ENCODE results near the gene MVK.
A peak's percentile ranks its signal among the peaks of the same experiment; 100 is the strongest.

Gene MVK

GRCh38 chr12:109548258-109548657 is 25.3 kb upstream of the MVK start:
- TF ChIP-seq, protein P1, sequence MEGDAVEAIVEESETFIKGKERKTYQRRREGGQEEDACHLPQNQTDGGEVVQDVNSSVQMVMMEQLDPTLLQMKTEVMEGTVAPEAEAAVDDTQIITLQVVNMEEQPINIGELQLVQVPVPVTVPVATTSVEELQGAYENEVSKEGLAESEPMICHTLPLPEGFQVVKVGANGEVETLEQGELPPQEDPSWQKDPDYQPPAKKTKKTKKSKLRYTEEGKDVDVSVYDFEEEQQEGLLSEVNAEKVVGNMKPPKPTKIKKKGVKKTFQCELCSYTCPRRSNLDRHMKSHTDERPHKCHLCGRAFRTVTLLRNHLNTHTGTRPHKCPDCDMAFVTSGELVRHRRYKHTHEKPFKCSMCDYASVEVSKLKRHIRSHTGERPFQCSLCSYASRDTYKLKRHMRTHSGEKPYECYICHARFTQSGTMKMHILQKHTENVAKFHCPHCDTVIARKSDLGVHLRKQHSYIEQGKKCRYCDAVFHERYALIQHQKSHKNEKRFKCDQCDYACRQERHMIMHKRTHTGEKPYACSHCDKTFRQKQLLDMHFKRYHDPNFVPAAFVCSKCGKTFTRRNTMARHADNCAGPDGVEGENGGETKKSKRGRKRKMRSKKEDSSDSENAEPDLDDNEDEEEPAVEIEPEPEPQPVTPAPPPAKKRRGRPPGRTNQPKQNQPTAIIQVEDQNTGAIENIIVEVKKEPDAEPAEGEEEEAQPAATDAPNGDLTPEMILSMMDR (IDR thresholded peaks at IDR 0.05; ENCODE audit: low read depth, low read length) = no peak
- H3K27ac ChIP-seq = no peak overlapping the region
- no peak for DNase-seq

GRCh38 chr12:109549613-109550270 is 23.9 kb upstream of the MVK start:
- H3K9me3 ChIP-seq (ENCODE audit: severe bottlenecking) = no peaks in the 10 kb centered on the region
- H3K27ac ChIP-seq = peak overlapping the region; percentile 45
- TF ChIP-seq, protein P1 (IDR thresholded peaks at IDR 0.05; ENCODE audit: low read depth, low read length) = no peak
- no peaks in the 10 kb centered on the region for H3K36me3 ChIP-seq
- DNase-seq = peak; percentile 59
- no peak overlapping the region for H3K4me3 ChIP-seq (ENCODE audit: low read depth, low read length)
- no peaks in the 10 kb centered on the region for H3K27me3 ChIP-seq (ENCODE audit: insufficient read depth, low read depth, severe bottlenecking)

More at GRCh38 chr12:109548258-109548657, 25.3 kb upstream of the MVK start:
- Histone ChIP-seq H3K9me3 (ENCODE audit: severe bottlenecking) (no peaks in the 10 kb centered on the region), H3K36me3 (no peaks in the 10 kb centered on the region), H3K4me3 (ENCODE audit: low read depth, low read length) (no peak overlapping the region), H3K27me3 (ENCODE audit: insufficient read depth, low read depth, severe bottlenecking) (no peaks in the 10 kb centered on the region)

- H3K4me3 ChIP-seq (ENCODE audit: low read depth, low read length) = no peak overlapping the region
- no peak for DNase-seq
- no peaks in the 10 kb centered on the region for H3K36me3 ChIP-seq
- no peaks in the 10 kb centered on the region for H3K9me3 ChIP-seq (ENCODE audit: severe bottlenecking)
- peak overlapping the region; percentile 45 for H3K27ac ChIP-seq
- TF ChIP-seq, protein P1 (IDR thresholded peaks at IDR 0.05; ENCODE audit: low read depth, low read length) = no peak
- no peaks in the 10 kb centered on the region for H3K27me3 ChIP-seq (ENCODE audit: insufficient read depth, low read depth, severe bottlenecking)
Measured at GRCh38 chr12:109550281-109550680, 23.3 kb upstream of the MVK start.

DNA sequence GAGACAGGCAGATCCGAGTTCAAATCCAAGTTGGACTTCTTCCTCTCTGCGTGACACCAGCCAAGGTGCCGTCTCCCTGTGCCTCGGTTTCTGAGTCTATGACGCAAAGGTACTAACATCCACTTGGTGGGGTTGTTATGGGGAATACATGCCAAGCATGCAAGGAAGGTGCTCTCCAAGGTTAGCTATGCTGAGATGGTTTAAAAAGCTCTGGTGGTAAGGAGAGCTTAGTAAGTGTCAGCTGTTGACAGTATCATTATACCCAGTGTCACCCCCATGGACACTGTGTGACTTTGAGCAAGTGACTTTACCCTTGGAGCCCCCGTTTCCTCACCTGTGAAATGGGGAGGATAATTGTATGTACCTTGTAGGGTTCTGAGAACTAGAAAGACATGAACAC is 22.5 kb upstream of the MVK start:
- Histone ChIP-seq H3K9me3 (ENCODE audit: severe bottlenecking) (no peaks in the 10 kb centered on the region), H3K27me3 (ENCODE audit: insufficient read depth, low read depth, severe bottlenecking) (no peaks in the 10 kb centered on the region), H3K4me3 (ENCODE audit: low read depth, low read length) (no peak overlapping the region), H3K27ac (no peak overlapping the region), H3K36me3 (0 out of 2 replicates have a peak, but pooled peaks cover 4% of the 10 kb centered on the region)
- DNase-seq = no peak
- TF ChIP-seq, protein P1 (IDR thresholded peaks at IDR 0.05; ENCODE audit: low read depth, low read length) = no peak

DNA sequence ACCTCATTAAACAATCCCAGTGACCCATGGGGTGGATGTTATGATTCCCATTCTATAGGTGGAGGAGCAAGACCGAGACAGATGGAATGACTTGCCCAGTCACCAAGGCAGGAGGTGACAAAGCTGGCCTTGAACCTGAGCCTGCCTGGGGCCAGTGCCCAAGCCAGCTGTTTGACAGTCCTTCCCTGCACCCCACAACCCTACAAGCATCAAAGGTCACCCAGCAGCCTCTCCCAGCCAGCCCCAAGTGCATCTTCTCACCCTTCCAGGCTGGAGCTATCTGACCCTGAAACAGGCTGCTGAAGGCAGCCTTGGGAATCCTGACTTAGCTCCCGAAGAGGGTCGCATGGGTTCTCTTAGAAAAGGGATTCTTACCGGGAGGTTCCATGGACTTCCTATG is 20.6 kb upstream of the MVK start:
- Histone ChIP-seq H3K36me3 (peaks cover 15% of the 10 kb centered on the region; the same call in 1 of the 2 replicates), H3K4me3 (ENCODE audit: low read depth, low read length) (no peak overlapping the region), H3K27ac (no peak overlapping the region), H3K9me3 (ENCODE audit: severe bottlenecking) (no peaks in the 10 kb centered on the region), H3K27me3 (ENCODE audit: insufficient read depth, low read depth, severe bottlenecking) (no peaks in the 10 kb centered on the region)
- DNase-seq = no peak
- TF ChIP-seq, protein P1 (IDR thresholded peaks at IDR 0.05; ENCODE audit: low read depth, low read length) = no peak

GRCh38 chr12:109553483-109553882 is 20.1 kb upstream of the MVK start:
- no peak overlapping the region for H3K27ac ChIP-seq
- DNase-seq = no peak
- no peaks in the 10 kb centered on the region for H3K9me3 ChIP-seq (ENCODE audit: severe bottlenecking)
- TF ChIP-seq, protein P1 (IDR thresholded peaks at IDR 0.05; ENCODE audit: low read depth, low read length) = no peak
- no peak overlapping the region for H3K4me3 ChIP-seq (ENCODE audit: low read depth, low read length)
- peaks cover 17% of the 10 kb centered on the region; the same call in 1 of the 2 replicates for H3K36me3 ChIP-seq
- no peaks in the 10 kb centered on the region for H3K27me3 ChIP-seq (ENCODE audit: insufficient read depth, low read depth, severe bottlenecking)
